ENCODE data around the gene KIF12.
"Not testable (repeated sequence)": the region's sequence is repeated elsewhere in the genome, so short reads cannot be mapped to it uniquely, and the experiment has no call there.

KIF12 gene

GRCh38 chr9:114061292-114061691, 37.8 kb downstream of the KIF12 start:
- no peak for DNase-seq

- no peak for DNase-seq
Measured at GRCh38 chr9:114060711-114061110, 38.4 kb downstream of the KIF12 start.

- DNase-seq = no peak
Measured at GRCh38 chr9:114060070-114060469, 39.0 kb downstream of the KIF12 start.

- DNase-seq = no peak
Measured at GRCh38 chr9:114059047-114059803, 39.9 kb downstream of the KIF12 start.

DNA sequence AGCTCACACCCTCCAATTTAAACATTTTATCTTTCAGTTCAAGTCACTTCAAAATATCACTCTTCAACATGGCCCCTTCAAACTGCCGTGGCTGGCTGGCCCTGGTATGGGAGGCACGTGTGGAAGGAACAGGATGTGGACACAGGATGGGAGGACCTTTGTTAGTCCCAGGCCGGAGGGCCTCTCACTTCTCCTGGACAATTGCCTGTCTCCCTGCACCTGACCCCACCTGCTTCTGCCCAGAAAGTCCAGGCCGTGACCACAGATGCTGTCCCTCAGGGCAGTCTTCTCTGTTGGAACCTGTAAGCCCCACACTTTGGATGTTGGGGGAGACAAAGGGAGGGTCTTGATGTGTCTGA, 40.4 kb downstream of the KIF12 start:
- DNase-seq = no peak

DNA sequence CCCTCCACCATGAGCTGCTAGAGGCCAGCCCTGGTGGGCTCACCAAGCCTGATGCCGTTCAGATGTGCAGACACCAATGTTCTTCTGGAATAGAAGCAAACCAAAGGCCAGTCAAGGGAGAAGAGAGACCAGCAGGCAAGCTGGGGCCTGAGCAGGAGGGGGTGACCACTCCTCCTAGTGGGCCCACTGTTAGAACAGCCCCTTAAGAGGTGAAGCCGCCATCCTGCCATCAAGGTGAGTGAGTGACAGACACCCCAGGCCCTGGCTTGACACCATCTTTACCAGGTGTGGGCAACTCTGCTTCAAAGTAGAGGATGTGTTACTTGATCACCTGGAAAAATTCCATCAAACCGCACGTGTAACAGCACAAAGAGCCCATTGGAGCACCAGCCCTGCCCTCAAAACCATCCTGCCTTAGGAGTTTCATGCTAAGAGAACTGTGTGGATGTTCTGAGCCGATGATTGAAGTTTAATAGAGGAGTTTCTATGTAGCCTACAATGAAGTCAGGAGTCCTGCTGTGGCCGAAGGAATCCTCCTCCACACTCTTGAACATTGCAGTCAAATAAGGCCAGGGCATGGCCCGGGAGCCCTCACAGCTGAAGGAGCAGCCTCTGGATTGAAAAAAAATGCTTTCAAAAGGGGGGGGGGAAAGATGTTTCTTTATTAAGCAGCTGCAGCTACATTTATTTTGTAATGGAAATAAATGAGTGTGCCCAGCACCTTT, 41.8 kb downstream of the KIF12 start:
- DNase-seq = no peak

DNA sequence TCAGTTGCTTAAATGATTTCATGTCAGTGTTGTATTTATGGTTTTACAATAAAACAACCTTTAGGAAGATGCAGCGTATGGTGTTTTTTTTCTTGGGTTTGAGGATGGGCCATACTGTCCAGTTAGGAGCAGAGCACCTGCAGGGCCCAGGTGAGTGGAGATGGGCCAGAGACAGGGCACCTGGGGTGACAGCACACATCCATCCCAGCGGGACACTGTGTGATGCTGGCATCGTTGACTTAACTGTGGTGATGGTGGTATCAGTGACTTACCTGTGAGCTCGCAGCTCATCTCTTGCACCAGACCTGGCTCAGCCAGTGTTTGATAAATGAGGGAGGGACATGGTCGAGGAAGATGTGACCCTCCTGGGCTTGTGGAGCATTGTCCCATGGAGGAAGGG, 42.6 kb downstream of the KIF12 start:
- no peak for DNase-seq

DNA sequence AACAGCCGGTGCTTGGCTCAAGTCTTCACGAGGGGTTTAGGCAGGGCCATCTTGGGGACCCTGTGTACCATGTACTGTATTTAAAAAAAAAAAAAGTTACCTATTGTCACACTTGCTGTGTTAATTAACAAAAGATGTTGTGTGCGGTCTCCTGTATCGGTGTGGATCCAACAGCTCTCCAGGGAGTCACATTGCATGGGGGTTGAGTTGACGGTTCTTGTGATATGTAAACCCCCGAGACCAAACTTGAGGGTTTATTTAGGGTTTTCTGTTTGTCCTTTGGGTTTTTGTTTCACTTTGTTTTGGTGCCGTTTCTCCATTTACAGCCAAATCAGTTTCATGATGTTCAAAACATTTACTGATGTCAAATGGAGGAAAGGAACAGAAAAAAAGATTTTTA, 43.2 kb downstream of the KIF12 start:
- no peak for DNase-seq

- no peak for DNase-seq
Measured at GRCh38 chr9:114055061-114055460, 44.0 kb downstream of the KIF12 start.

DNA sequence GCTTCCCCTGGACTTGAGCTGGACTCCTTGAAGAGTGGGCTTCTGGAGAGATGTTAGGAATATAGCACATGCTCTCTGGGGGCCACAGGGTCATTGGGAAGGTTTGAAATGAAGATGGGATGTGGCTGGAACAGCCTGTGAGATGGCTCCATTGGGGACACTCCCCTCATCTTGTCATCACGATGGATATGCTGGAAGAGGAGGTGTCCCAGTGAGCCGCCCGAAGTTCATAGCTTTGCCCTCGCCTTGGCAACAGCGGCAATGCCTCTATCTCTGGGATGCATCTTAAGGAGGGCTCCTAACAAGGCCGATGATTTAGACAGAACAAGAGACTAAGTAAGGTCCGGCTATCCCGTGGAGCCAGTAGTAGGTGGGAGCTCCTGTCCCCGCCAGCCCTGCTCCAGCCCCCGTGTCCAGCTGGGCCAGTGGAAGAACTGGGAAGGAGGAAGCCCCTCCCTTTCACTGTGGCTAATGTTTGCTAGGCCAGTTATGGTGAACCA, 44.9 kb downstream of the KIF12 start:
- no peak for DNase-seq

DNA sequence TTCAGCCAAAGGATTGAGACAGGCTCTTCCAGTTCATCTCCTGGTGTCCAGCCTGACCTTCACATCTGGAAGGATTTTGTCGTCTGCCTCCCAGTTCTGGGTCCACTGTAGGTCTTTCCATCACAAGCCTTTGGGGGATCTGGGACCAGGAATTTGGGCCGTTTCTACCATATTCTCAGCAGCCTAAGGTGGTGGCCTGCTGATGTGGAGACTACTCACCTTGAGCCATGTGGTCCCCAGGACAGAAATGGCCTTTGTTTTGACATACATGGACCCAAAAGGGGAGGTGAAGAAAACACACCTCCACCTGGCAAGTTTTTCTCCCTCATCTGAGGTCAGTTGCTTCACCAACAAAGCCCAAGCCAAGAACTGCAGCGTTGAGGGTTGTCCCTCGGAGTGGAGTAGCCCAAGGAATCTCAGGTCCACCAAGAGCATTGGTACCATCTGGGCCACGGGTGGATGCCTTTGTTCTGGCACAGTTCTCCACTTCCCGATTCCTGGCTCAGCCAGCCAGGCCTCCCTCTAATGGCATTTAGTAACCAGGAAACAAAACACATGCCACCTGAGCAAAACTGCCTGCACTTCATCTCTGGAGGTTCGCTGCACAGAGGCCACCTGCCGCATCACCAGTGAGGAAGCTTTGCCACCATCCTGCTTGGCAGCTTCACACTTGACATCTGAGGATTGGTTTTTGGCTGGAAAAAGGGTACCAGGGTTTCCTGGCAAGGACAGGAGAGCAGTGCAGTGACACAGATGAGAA, 45.7 kb downstream of the KIF12 start:
- DNase-seq = no peak

DNA sequence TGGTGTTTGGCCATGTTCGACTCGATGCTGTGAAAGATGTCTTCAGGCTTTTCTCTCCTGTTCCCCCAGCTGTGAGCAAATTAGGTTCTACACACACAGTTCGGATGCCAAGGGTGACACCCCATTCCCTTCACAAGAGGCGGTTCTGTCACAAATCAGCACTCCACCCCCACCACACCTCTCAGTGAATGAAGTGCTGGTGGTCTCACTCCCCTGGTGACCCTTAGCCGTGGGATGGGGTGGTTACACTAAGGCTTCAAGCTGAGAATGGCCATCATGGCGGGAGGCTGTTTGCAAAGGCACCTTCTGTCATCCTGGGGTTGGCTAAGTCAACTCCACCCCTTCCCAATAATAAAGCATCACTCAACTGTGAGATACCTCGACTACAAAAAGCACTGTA, 47.4 kb downstream of the KIF12 start:
- DNase-seq = no peak

DNA sequence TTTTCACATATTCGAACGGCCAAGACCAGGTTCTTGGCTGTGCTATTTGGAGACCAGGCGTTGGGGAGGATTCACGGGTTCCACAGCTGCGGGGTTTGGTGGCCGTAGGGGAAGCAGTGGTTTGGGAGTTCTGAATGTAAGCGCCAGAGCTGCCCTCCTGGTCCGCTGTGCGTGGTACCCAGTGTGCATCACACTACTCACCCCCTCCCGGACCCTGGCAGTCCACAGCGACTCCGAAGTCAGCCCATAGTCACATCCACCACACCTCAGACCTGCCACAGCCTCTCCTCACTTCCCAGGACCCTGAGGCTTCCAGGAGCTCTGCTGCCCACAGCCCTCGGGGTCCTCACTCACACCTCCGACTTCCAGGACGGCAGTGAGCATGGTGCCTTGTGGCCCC, 47.8 kb downstream of the KIF12 start:
- no peak for DNase-seq

DNA sequence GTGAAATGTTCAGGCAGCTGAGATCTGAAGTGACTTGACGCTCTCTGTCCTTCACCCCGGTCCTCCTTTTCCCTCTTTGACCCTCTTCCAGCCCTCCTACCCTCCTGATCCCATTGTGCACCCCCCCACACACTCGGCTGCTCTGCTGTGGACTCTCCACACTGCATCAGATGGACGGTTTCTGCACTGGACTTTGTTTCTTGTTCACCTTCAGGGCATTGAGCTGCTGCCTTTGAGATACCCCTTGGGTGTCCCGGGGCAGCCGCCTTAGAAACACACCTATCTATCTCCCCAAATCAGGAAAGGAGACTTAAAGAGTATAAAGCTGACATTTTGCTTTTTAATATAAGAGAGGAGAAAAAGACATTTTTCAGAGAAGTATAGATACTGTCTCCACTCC, 48.4 kb downstream of the KIF12 start:
- DNase-seq = no peak

GRCh38 chr9:114050226-114050568, 48.9 kb downstream of the KIF12 start:
- no peak for DNase-seq

GRCh38 chr9:114049441-114050225, 49.5 kb downstream of the KIF12 start:
- no peak for DNase-seq

DNA sequence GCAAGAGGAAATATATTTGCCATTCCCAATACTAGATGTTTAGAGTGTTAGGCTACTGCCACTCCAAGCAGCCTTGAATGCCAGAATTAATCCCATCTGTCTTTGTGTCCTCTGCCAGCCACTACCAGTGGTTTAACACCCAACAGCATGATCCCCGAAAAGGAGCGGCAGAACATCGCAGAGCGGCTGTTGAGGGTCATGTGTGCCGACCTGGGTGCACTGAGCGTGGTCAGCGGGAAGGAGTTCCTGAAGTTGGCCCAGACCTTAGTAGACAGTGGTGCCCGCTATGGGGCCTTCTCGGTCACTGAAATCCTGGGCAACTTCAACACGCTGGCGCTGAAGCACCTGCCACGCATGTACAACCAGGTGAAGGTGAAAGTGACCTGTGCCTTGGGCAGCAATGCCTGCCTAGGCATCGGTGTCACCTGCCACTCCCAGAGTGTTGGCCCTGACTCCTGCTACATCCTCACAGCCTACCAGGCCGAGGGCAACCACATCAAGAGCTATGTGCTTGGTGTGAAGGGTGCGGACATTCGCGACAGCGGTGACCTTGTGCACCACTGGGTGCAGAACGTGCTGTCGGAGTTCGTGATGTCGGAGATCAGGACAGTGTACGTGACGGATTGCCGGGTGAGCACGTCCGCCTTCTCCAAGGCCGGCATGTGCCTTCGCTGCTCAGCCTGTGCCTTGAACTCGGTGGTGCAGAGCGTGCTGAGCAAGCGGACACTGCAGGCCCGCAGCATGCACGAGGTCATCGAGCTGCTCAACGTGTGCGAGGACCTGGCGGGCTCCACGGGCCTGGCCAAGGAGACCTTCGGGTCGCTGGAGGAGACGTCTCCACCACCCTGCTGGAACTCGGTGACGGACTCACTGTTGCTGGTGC, 50.3 kb downstream of the KIF12 start:
- DNase-seq = no peak

DNA sequence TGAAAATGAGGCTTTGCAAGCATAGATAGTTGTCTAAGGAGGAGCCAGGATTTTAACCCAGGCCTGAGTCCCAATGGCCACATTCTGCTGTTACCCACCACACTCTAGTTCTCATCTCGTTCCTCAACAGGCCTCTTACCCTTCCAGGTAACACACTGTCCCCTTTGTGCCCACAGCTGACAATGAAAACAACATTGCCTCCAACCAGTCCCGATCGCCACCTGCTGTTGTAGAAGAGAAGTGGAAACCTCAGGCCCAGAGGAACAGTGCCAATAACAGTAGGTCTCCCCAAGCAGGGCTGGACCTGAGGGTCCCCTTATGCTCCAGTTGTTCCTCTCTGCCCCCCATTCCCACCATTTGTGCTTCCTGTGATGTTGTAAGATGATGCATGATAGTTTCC, 51.4 kb downstream of the KIF12 start:
- DNase-seq = no peak

GRCh38 chr9:114046875-114047274, 52.2 kb downstream of the KIF12 start:
- no peak for DNase-seq

GRCh38 chr9:114046237-114046755, 52.8 kb downstream of the KIF12 start:
- DNase-seq = no peak

DNA sequence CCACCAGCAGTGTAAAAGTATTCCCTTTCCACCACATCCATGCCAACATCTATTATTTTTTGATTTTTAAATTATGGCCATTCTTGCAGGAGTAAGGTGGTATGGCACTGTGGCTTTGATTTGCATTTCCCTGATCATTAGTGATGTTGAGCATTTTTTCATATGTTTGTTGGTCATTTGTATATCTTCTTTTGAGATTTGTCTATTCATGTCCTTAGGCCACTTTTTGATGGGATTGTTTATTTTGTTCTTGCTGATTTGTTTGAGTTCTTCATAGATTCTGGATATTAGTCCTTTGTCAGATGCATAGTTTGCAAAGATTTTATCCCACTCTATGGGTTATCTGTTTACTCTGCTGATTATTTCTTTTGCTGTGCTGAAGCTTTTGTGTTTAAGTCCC, 55.4 kb downstream of the KIF12 start:
- DNase-seq = not testable (repeated sequence)

All from NCI-H2107 (cell line).